ENCODE measurements around the gene CMTM6. TPM values are rescaled to one million over a fixed set of nuclear protein-coding genes. Genes with fewer than 3 reads are reported as not detected.

The CMTM6 gene
- total RNA-seq, 1 donor from 2014 or later, result 70.2 TPM

DNA sequence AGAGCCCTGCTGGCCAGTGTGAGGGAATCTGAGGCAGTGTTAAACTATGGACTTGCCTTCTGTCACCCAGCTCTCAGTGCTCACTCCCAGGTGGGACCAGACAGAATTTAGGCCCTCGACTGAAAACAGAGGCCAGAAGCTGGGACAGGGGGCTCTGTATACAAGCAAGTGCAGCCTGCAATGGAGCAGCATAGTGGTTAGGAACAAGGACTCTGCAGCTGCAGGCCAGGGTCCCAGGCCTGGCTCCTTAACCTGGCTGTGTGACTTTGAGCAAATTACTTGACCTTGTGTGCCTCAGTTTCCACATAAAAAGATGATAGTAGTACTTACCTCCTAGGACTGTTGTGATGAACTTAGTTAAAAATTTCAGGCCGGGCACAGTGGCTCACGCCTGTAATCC is 71.2 kb downstream of the CMTM6 start:
- no peaks in the 10 kb centered on the region for H3K79me2 ChIP-seq (ENCODE audit: low read depth)
- no peak overlapping the region for H2AFZ ChIP-seq (replicated peaks)
- peaks cover 4% of the 10 kb centered on the region for H3K27me3 Mint-ChIP-seq (ENCODE audit: insufficient read depth, low read depth)
- no peak for TF ChIP-seq EZH2phosphoT487 (IDR thresholded peaks at IDR 0.05)
- TF ChIP-seq, protein P1, sequence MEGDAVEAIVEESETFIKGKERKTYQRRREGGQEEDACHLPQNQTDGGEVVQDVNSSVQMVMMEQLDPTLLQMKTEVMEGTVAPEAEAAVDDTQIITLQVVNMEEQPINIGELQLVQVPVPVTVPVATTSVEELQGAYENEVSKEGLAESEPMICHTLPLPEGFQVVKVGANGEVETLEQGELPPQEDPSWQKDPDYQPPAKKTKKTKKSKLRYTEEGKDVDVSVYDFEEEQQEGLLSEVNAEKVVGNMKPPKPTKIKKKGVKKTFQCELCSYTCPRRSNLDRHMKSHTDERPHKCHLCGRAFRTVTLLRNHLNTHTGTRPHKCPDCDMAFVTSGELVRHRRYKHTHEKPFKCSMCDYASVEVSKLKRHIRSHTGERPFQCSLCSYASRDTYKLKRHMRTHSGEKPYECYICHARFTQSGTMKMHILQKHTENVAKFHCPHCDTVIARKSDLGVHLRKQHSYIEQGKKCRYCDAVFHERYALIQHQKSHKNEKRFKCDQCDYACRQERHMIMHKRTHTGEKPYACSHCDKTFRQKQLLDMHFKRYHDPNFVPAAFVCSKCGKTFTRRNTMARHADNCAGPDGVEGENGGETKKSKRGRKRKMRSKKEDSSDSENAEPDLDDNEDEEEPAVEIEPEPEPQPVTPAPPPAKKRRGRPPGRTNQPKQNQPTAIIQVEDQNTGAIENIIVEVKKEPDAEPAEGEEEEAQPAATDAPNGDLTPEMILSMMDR (IDR thresholded peaks at IDR 0.05), result no peak
- no peak for TF ChIP-seq EZH2 (IDR thresholded peaks at IDR 0.05)
- H3K4me3 ChIP-seq, result no peak overlapping the region
- H3K4me2 ChIP-seq, result no peak overlapping the region
- H3K4me1 Mint-ChIP-seq, result peaks cover 16% of the 10 kb centered on the region
- H3K36me3 ChIP-seq, result no peaks in the 10 kb centered on the region
- H3K9me3 ChIP-seq (ENCODE audit: low read depth), result no peaks in the 10 kb centered on the region
- no peaks in the 10 kb centered on the region for H3F3A ChIP-seq (ENCODE audit: low read depth)
- DNase-seq (ENCODE audit: low spot score), result no peak
- no peak overlapping the region for H3K9ac ChIP-seq
- H3K4me1 ChIP-seq, result no peaks in the 10 kb centered on the region
- H3K27ac ChIP-seq, result no peak overlapping the region
- H3K36me3 Mint-ChIP-seq, result no peaks in the 10 kb centered on the region
- H3K4me3 Mint-ChIP-seq, result no peak overlapping the region
- H4K20me1 ChIP-seq (ENCODE audit: low read depth), result no peaks in the 10 kb centered on the region
- H3K27me3 ChIP-seq, result no peaks in the 10 kb centered on the region
- H3K9me3 Mint-ChIP-seq, result no peaks in the 10 kb centered on the region
- no peak overlapping the region for H3K27ac Mint-ChIP-seq

Small RNA genes lying within 50 kb of the gene (microRNA-seq; reads per million reads assigned to microRNA genes)
- not detected for gene MIR548AY

Small RNA genes lying within 50 kb of the gene (small RNA-seq; reads per million reads assigned to genes)
- gene MIR548AY, result not detected

Other genes starting within 250 kb of the CMTM6 start
- gene CMTM7, start 111.0 kb downstream of the CMTM6 start, total RNA-seq (ENCODE audit: low replicate concordance), result 11.4 and 11.8 TPM in 2 replicates
- 66.4 and 103 TPM in 2 replicates for gene DYNC1LI1, start 68.0 kb upstream of the CMTM6 start, total RNA-seq (ENCODE audit: low replicate concordance)
- 46.2 and 82.9 TPM in 2 replicates for gene CNOT10, start 182.3 kb upstream of the CMTM6 start, total RNA-seq (ENCODE audit: low replicate concordance)